ENCODE measurements around the gene SMC6.

SMC6 gene, protein sequence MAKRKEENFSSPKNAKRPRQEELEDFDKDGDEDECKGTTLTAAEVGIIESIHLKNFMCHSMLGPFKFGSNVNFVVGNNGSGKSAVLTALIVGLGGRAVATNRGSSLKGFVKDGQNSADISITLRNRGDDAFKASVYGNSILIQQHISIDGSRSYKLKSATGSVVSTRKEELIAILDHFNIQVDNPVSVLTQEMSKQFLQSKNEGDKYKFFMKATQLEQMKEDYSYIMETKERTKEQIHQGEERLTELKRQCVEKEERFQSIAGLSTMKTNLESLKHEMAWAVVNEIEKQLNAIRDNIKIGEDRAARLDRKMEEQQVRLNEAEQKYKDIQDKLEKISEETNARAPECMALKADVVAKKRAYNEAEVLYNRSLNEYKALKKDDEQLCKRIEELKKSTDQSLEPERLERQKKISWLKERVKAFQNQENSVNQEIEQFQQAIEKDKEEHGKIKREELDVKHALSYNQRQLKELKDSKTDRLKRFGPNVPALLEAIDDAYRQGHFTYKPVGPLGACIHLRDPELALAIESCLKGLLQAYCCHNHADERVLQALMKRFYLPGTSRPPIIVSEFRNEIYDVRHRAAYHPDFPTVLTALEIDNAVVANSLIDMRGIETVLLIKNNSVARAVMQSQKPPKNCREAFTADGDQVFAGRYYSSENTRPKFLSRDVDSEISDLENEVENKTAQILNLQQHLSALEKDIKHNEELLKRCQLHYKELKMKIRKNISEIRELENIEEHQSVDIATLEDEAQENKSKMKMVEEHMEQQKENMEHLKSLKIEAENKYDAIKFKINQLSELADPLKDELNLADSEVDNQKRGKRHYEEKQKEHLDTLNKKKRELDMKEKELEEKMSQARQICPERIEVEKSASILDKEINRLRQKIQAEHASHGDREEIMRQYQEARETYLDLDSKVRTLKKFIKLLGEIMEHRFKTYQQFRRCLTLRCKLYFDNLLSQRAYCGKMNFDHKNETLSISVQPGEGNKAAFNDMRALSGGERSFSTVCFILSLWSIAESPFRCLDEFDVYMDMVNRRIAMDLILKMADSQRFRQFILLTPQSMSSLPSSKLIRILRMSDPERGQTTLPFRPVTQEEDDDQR

DNA sequence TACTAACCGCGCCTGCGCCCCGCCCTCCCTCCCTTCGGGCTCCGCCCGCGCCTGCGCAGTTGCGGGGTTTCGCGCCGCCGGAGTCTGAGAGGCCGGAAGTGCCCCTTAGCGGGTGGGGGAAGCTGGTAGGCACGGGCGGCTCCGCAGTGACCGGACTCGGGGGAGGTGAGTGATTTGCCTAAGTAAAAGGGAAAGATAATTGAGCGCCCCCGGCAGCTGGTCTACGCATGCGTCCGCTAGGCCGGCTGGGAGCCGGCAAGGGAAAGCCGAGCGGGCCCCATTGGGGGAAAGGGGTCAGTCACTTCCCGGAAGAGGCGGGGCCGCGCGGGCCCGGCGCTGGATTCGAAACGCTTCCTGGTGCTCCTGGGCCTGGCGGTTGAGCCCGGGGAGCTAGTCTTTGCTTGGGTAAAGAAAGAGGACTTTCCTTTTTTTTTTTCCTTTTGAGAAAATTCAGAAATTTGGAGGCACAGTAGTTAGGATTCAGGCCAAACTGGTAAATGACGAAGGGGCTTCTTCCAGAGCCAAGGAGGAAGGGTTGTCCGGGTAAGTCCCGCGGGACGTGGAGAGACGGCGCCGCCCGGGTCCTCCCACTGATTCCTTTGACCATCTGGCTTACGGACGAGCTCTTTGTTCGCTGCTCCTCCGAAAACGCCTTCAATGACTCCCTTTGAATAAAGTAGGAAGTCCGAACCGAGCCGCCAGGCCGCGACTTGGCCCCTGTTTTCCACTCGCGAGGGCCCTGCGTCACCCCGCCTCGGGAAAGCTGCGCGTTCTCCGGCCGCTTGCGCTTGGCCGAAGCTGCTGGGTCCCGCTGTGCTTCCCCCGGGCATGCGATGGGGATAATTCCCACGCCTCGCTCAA is at the start of gene SMC6, which contains the start of gene GEN1:
TSS of gene SMC6 (minus strand) at position 8 of the 861 bp plus-strand sequence. CDS start 7,864 bp downstream, outside the sequence.
TSS of gene GEN1 (plus strand) at position 336 of the 861 bp plus-strand sequence. CDS start 5,806 bp downstream, outside the sequence.
- DNase-seq (ENCODE audit: low read depth) = peak; percentile 89

DNA sequence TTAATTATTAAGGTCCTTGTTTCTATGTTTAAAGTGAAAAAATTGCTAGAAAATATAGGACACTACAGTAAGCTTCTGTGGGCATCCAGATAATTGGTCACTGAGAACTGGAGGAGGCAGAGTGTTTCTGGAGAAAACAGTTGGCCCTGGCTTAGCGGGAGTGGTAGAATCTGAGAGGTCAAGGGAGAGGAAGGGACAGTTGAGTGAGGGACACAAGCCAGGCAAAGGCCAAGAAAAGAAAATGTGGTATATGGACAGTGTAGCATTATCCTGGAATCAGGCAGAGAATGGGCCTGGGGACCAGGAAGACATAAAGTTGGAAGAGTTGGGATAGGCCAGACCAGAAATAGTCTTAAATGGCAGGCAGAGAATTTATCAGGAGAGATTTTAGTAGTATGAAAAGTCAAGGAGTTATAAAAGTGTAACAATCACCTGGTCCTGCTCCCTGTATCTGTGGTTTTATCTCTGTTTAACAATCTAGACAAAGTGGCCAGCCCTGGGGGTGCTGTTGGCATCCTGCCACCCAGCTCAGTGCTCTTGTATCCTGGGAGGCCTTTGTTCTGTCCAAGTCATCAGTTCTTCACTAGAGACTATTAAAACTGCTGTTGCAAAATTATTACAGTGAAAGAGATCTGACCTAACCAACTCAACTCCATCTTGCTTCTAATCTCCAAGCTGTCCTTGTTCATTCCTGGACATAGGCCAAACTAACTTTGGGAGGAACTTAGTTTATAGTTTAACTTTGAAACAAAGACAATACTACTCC is 47.3 kb upstream of the SMC6 start:
- no peak for DNase-seq (ENCODE audit: low read depth)

DNA sequence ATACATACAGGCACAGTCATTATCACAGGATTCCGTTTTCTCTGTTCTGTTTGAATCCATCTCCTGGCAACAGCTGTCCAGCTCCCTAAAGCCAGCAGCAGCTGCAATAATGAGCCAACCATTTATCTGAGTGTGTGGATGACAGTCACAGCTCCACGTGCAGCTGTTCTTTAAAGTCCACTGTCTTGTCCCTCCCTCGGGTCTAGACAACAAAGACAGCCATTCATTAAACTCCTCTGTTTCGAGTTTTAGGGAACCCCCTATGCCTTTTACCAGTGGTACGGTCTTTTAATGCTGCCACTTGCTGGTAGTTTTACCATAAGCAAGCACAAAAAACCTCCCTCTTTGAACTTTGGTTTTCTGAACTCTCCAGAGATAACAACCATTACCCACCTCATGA is 46.6 kb upstream of the SMC6 start:
- no peak for DNase-seq (ENCODE audit: low read depth)

DNA sequence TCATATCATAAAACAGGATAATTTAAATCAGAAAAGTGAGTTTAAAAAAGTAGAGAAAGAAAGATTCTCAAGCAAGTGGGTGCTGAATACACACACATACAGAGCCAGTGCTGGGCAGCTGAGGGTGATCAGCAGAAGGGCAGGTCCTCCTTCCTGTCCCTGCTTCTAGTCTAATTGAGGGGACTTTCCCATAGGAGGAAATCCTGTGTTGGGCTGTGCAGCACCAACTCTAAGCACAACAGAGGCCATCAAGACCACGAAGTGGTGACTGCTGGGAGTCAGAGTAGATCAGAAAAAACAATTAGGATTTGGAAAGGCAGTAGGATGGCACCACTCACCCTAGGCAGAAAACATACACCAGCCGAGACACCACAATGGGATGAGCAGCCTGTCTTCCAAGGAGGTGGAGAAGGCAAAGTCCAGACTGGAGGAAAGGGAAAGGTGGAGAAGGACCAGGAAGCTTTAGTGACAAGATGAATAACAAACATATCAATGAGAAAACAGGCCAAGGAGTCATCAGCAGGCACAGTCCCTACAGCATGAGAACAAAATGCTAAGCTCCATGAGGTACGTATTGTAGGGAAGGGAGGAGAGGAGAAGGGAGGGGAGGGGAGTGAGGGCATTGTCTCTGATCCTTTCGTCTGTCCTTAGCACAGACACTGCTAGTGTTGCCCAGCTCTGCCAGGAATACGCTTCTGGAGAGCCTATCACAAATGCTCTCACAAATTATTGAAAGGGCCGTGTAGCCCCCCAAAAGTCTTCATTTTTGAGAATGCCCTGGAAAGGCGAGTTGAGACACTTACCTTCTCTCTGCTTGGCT is 45.9 kb upstream of the SMC6 start:
- DNase-seq (ENCODE audit: low read depth) = no peak

DNA sequence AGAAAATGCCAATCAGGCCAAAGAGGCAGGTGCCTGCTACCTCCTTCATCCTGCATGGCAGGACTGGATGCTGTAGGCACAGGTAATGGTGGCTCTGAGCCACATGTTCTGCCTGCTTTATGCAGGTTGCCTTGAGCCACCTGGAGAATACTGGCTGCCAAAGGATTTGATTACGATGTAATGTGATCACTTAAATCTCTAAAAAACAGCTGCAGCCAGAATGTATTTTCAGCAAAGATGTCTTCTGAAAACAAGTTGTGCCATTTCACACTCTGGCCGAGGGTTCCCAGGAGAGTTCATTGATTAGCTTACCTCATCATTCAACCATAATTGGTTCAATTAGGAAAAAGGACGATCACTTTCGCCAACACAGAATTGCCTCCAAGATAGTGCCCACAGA is 44.7 kb upstream of the SMC6 start:
- no peak for DNase-seq (ENCODE audit: low read depth)

DNA sequence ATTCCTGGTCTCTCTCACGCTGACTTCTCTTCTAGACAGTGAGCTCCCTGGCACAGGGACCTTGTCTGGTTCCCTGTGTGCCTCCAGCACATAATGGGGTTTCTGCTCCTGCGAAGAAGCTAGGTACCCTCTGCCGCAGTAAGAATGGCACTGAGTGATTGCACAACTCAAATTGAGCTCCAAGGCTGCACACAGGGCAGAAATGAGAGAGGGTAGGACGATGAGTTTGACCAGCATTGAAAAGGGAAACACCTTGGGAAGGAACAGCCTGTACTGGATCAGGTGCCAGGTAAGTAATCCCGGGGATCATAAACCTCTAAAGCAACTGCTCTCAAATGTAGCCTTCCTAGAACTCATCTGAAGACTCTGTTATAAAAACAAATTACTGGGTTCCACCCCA is 41.7 kb upstream of the SMC6 start:
- no peak for DNase-seq (ENCODE audit: low read depth)

DNA sequence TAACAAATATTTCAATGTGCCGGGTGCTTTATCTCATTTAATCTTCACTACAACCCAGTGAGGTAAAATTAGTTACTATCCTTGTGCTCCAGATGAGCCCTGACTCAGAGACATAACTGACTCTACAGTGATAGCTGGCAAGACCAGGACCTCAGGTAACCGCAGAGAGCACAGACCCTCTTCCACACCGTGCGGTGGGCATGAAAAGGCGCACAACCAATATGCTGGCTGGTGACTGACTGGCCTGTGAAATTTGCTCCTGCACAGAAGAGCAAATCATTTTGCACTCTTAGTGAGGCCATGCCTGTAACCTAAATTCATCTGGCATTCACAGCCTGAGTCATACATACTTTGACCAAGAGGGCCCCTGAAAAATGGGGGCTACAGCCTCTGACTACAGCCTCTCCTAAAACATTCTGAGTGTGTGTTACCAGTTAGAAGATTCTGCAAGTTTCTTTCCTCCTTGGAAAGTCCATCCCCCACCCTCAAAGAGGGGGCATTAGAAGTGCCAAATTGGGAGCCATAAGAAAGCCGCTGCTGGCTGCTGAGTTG is 40.3 kb upstream of the SMC6 start:
- DNase-seq (ENCODE audit: low read depth) = no peak

DNA sequence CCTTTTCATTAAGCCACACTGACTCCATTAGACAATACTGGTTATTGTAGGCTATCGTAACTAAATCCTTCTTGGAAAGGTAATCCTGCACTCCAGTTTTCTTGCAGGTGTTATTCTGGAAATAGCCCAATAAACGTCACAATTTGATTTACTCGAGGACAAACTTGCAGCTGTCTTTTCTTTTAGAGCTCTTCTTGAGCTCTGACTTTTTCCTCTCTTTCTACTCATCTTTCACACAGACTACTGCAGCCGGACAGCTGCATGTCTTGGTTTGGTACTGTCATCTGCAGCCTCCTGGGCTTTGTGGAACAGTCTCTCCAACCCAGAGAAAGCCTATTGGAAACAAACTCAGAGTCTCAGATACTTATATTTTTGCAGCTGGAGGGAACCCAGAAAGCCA is 39.7 kb upstream of the SMC6 start:
- no peak for DNase-seq (ENCODE audit: low read depth)

DNA sequence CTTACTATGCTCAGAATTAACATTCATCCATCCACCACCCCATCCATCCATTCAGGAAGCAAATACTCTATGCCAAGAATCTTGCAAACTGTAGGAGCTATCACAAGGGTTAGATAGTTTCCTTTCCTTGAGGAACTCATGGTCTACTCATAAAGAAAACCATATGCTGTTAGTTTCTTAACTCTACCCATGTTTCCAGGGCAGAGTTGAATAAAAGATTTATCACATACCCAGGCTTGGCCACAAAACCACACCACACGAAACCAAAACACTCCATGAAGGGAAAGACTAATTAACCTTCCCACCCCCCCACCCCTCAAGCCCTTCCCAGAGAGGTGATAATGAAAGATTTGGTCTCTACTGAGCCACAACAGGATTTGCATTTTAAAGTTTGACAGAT is 38.9 kb upstream of the SMC6 start:
- DNase-seq (ENCODE audit: low read depth) = no peak

DNA sequence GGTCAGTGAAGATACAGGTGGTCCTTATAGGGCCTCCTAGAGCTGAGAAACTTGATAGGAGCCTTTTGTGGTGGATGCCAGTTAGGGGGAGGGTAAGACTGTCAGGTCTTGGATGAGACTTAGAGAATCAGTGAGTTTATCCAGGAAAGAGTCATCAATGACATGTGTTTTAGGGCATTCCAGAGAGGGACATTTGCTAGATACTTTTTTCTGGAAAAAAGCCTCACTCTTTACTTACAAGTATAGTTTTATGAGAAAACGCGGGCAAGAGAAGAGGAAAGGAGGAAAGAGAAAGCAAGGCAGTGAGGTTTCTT is 38.2 kb upstream of the SMC6 start:
- DNase-seq (ENCODE audit: low read depth) = no peak

DNA sequence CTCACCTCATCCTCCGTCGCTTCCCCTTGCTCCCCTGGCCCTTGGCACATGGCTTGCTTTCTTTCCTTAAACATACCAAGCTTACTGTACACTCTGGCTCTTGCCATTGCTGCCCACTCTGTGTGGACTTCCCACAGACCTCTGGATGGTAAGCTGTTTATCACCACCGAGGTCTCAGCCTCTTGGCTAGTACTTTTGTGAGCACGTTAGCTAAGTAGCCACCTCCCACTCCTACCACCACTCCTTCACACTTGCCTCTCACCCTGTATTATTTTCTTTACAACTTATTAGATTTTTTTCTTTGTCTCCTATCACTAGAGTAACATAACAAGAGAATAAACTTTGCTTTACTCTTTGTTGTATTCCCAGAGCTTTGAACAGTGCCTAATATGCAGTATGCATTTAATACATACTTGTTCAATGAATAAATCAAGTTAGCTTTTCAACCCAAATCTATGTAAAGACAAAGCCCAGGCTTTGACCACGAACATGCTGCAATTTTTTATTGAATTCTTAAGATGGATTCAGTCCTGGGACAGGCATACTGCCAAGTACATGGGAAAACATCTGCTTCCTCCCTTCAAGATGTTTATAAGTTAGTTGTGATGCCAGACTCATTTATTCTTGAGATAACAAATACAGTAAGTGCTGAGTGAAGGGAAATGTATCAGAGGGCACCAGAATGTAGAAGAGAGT is 37.7 kb upstream of the SMC6 start:
- DNase-seq (ENCODE audit: low read depth) = peak; percentile 53

DNA sequence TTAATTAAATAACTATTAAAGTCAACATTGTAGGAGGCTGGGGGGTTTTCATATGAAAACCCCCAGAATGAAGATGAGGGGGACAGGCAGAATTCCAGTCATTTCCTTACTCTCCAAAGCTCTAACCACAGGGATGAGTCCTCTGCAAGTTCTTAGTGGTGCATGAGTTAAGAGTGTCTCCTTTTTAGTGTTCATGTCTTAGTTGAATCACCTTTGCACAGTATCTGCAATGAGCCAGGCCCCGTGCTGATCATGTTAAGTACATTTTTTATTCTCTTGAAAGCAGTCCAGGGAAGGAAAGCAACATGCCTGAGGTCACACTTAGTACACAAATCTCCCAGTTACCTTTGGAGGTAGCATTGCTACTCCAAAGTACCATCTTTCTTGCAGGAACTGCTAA is 36.9 kb upstream of the SMC6 start:
- DNase-seq (ENCODE audit: low read depth) = no peak

DNA sequence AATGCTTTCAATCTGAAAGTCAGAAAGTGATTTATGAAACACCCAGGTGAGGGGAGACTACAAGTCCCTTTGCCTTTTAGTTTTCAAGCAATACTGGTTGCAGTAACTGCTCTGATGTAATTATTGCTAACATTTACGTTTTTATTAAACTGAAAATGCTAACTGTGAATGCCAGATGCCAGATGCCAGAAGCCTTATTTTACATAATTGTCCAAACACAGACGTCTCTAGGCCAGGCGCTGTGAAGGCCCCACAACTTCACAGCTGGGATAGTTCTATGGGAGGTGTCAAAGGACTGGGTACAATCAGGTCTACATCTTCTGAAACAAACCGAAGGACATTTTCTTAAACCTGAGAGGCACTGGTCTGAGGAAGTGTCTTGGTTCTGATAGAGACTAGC is 35.2 kb upstream of the SMC6 start:
- no peak for DNase-seq (ENCODE audit: low read depth)

DNA sequence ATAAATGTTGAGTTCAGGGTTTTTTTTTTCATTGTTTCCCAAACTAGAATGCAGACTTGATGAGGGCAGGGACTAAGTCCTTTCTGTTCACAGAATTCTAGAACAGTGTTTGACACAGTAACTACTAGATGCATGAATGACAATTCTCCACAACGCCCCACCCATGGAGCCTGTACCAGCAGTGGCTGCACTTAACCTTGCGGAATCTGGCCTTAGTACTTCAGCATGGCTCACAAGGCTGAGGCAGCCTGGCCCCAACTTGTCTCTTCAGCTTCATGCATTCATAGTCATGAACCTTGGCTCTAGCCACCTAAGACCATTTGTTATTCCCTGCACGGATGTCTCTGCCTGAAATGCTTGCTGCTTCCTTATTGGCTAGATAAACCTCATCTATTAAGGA is 33.1 kb upstream of the SMC6 start:
- DNase-seq (ENCODE audit: low read depth) = no peak

DNA sequence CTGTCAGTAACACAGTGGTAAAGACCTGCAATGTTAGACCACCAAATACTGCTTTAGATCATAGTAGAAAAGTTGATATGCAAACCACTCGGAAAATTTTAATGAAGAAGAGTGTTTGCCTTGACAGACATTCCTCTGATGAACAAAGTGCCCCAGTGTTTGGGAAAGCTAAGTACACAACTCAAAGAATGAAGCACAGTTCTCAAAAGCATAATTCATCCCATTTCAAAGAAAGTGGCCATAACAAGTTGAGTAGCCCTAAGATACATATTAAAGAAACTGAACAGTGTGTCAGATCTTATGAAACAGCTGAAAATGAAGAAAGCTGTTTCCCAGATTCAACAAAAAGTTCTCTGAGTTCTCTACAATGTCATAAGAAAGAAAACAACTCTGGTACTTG is 27.9 kb upstream of the SMC6 start:
- no peak for DNase-seq (ENCODE audit: low read depth)

DNA sequence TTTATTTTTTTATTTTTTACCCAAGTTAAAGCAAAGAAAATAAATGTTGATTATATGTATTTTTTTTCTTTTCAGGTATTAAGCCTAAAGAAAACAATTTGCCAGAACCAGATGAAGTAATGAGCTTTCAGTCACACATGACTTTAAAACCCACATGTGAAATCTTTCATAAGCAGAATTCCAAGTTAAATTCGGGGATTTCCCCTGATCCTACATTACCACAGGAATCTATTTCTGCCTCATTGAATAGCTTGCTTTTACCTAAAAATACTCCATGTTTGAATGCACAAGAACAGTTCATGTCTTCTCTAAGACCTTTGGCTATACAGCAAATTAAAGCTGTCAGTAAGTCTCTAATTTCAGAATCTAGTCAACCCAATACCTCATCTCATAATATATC is 26.9 kb upstream of the SMC6 start:
- no peak for DNase-seq (ENCODE audit: low read depth)

DNA sequence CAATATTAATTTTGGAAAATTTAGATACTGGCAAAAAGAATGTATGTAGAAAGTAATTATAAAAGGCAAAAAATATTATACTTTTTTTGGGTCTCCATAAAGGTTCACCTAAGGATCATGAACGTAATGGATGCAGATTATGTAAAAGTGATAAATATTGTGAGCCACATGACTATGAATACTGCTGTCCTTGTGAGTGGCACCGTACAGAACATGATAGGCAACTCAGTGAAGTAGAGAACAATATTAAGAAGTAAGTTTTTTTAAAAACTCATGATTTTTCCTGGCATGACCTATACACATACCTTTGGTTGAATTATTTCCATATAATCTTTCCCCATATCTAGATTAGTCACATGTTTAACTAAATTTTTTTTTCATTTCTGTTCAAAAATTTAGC is 18.9 kb upstream of the SMC6 start:
- no peak for DNase-seq (ENCODE audit: low read depth)

DNA sequence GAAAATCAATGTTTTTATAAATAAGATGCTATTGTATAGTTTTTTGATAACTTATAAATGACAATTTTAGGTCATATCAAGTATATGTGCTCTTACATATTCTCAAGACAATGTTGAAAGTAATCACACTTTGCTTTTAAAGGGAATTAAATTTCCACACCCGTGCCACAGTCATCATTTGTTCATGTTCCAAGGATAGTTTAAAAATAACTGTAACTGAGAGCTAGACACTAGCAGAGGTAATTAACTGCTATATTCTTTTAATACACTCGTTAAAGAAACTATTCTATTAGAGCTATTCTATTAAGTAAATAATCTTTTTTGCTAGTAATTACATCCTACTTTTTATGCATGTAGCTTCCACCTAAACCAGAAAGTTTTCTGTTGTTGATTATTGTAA is 18.3 kb upstream of the SMC6 start:
- no peak for DNase-seq (ENCODE audit: low read depth)

DNA sequence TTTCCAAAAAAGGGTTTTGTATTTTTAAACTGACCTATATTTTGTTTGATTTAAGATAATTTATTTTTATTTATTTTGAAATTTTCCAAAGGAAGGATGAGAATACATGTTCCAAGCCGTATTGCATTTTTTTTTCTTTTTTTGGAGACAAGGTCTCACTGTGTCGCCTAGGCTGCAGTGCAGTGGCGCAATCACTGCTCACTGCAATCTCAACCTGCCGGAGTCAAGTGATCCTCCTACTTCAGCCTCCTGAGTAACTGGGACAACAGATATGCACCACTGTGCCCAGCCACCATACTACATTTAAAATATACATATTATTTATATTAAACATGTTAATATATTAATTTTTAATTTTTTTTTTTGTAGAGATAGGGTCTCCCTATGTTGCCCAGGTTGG is 15.3 kb upstream of the SMC6 start:
- DNase-seq (ENCODE audit: low read depth) = no peak

Data from CMK (cell line).